Endodermal cell (in vitro differentiated cells): Measurements from ENCODE around the gene ZNF614. TPM values are rescaled to one million over a fixed set of nuclear protein-coding genes. Genes with fewer than 3 reads are reported as not detected.
"Not testable (repeated sequence)": the region's sequence is repeated elsewhere in the genome, so short reads cannot be mapped to it uniquely, and the experiment has no call there.

Source experiments
- DNase-seq: peaks from one replicate; pipeline ENCODE4 v3.0.0-alpha.2; 2017
- H3K27ac ChIP-seq: 2 replicates; pipeline ENCODE4 v1.5.1; 2013; ENCODE audit warnings: mild to moderate bottlenecking, low read depth, low read length, moderate library complexity
- H3K27me3 ChIP-seq: 2 replicates; pipeline ENCODE4 v1.6.1; 2013; ENCODE audit warnings: mild to moderate bottlenecking, low read length, moderate library complexity; ENCODE audit not compliant: insufficient read depth, control insufficient read depth, poor library complexity, severe bottlenecking
- H3K36me3 ChIP-seq: 2 replicates; pipeline ENCODE4 v1.7.0; 2013; ENCODE audit warnings: mild to moderate bottlenecking, low read length, moderate library complexity; ENCODE audit not compliant: control insufficient read depth, insufficient read depth
- H3K4me1 ChIP-seq: one replicate; pipeline ENCODE4 v1.7.0; 2013; ENCODE audit warnings: low read length; ENCODE audit not compliant: control insufficient read depth, insufficient read depth
- H3K4me3 ChIP-seq: 2 replicates; pipeline ENCODE4 v1.5.1; 2013; ENCODE audit warnings: mild to moderate bottlenecking, low read length, moderate library complexity
- H3K9ac ChIP-seq: 2 replicates; pipeline ENCODE4 v1.6.1; 2013; ENCODE audit warnings: mild to moderate bottlenecking, low read length, moderate library complexity; ENCODE audit not compliant: poor library complexity, severe bottlenecking; ENCODE audit errors: extremely low read depth
- H3K9me3 ChIP-seq: 2 replicates; pipeline ENCODE4 v1.6.1; 2013; ENCODE audit warnings: mild to moderate bottlenecking, low read length, moderate library complexity; ENCODE audit not compliant: control insufficient read depth
- H3K27ac Mint-ChIP-seq: 2 replicates; pipeline ENCODE4 v1.8.0; 2020; ENCODE audit warnings: mixed read lengths
- H3K27me3 Mint-ChIP-seq: 2 replicates; pipeline ENCODE4 v1.8.0; 2021; ENCODE audit warnings: mild to moderate bottlenecking, mixed read lengths; ENCODE audit not compliant: insufficient read depth
- H3K36me3 Mint-ChIP-seq: 2 replicates; pipeline ENCODE4 v1.8.0; 2020; ENCODE audit warnings: low read depth, mixed read lengths
- H3K4me1 Mint-ChIP-seq: 2 replicates; pipeline ENCODE4 v1.8.0; 2020; ENCODE audit warnings: mixed read lengths
- H3K4me3 Mint-ChIP-seq: 2 replicates; pipeline ENCODE4 v1.8.0; 2020; ENCODE audit warnings: mild to moderate bottlenecking, moderate library complexity, mixed read lengths
- H3K9me3 Mint-ChIP-seq: 2 replicates; pipeline ENCODE4 v1.8.0; 2020; ENCODE audit warnings: mild to moderate bottlenecking, mixed read lengths
- CTCF ChIP-seq: fragments of 200-600 bp; sonication (generic); conservative IDR thresholded peaks from 2 replicates; pipeline ENCODE4 v1.5.0; 2021; ENCODE audit warnings: antibody characterized with exemption, mild to moderate bottlenecking
- WGBS, 2 experiments: methylation state at CpG; one replicate each; pipeline versions ENCODE4 v1.1.5 to v1.1.7; 2013; ENCODE audit warnings: missing lambda C conversion rate in 2 of 2, mixed read lengths in 1 of 2; ENCODE audit not compliant: insufficient coverage in 1 of 2, insufficient read length in 1 of 2; 5-methylcytosine and 5-hydroxymethylcytosine counted together
- total RNA-seq, 2 donors: library from RNA; stranded (reverse); fragmentation: NEBNext Ultra II Directional in 1 of 2; extraction: Animal tissue kit (Norgen Biotek cat#: 25700) in 1 of 2; gene quantifications; 2 replicates in 1 of 2; 3 replicates in 1 of 2; pipeline ENCODE4 v1.2.1, GENCODE V29; 2021

The ZNF614 gene
- total RNA-seq, 2 donors from 2014 or later = 46.2 to 66.7 TPM

DNA sequence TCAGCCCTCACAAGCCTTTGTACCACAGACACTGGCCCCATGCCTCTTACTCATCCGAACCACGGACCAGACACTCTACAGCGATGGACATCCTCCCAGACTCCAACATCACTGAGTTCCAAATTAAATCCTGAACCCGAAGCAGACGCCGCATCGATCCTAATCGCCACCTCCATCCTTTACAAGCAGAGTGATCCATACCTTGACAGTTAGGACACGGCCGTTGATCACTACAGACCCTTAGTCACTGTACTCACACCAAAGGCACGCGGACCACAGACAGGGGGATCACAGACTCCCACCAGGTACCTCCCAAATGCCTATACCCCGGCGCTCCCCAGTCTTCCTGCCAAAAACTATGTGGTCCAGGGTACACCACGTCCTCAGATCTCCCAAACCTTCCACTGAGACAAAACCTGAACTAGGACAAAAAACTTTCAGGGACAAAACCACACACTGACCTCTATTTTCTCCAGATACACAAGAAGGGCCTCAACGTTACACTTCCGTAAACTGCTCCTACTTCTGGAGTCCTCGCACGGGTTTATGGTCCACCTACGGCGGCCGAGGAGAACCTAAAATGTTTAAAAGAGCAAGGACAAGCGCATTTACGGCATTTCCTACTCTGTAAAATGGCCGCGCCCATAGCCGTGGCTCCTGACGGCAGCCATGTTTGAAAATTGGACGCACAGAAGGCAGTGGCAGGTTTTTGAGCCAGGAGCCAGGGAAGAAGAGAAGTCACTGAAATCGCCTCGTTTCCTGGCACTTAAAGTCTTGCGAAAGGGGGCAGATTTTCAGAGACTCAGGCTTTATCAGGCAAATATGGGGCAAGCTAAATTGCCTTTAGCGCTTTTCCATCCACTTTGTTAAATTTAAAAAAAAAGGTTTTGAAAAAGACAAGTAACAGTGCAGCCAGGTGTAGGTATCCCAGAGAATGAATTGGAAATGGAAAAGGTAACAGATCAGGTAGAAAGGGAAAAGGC is 41.6 kb downstream of the ZNF614 start, which contains the start of gene ZNF350:
Gene ZNF350, minus strand, starts transcription at position 532 of the 983 bp plus-strand sequence. CDS start 12,480 bp downstream, outside the sequence.
- no peak for TF ChIP-seq CTCF
- peak; percentile 90 for DNase-seq
- Histone ChIP-seq H3K27me3 (no peaks in the 10 kb centered on the region), H3K36me3 (peaks cover 8% of the 10 kb centered on the region), H3K4me1 (no peaks in the 10 kb centered on the region), H3K4me3 (peak within 1 kb of the TSS; percentile 96), H3K9ac (peak within 1 kb of the TSS; percentile 72), H3K9me3 (peaks cover 82% of the 10 kb centered on the region), H3K27ac (no peak within 1 kb of the TSS)
- Mint-ChIP-seq H3K9me3 (peaks cover 76% of the 10 kb centered on the region), H3K27ac (peak within 1 kb of the TSS; percentile 93), H3K36me3 (peaks cover 47% of the 10 kb centered on the region), H3K4me3 (peak within 1 kb of the TSS; percentile 86), H3K27me3 (no peaks in the 10 kb centered on the region), H3K4me1 (no peaks in the 10 kb centered on the region)
- WGBS, 2 experiments = 13% methylated on average over 15 to 33 of the region's 33 CpGs

DNA sequence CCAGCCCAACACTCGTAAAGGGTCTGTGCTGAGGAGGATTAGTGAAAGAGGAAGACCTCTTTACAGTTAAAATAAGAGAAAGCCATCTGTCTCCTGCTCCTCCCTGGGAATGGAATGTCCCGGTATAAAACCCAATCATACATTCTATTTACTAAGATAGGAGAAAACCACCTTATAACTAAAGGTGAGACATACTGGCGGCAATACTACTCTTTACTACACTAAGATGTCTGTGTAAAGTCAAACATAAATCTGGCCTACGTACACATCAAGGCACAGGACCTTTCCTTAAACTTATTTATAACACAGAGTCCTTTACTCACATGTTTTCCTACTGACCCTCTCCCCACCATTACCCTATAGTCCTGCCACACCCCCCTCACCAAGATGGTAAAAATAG is 44.8 kb downstream of the ZNF614 start:
- Histone ChIP-seq H3K36me3 (peaks cover 13% of the 10 kb centered on the region), H3K9me3 (peaks cover 82% of the 10 kb centered on the region), H3K4me3 (no peak overlapping the region), H3K4me1 (no peaks in the 10 kb centered on the region), H3K9ac (no peak overlapping the region), H3K27me3 (no peaks in the 10 kb centered on the region), H3K27ac (no peak overlapping the region)
- H3K4me3 Mint-ChIP-seq = no peak overlapping the region
- DNase-seq = no peak
- WGBS, 2 experiments = 84 to 100% methylated on average over 1 to 3 of the region's 4 CpGs
- no peaks in the 10 kb centered on the region for H3K4me1 Mint-ChIP-seq
- TF ChIP-seq CTCF = no peak
- no peak overlapping the region for H3K27ac Mint-ChIP-seq
- peaks cover 69% of the 10 kb centered on the region for H3K9me3 Mint-ChIP-seq
- H3K36me3 Mint-ChIP-seq = peaks cover 67% of the 10 kb centered on the region
- H3K27me3 Mint-ChIP-seq = no peaks in the 10 kb centered on the region

DNA sequence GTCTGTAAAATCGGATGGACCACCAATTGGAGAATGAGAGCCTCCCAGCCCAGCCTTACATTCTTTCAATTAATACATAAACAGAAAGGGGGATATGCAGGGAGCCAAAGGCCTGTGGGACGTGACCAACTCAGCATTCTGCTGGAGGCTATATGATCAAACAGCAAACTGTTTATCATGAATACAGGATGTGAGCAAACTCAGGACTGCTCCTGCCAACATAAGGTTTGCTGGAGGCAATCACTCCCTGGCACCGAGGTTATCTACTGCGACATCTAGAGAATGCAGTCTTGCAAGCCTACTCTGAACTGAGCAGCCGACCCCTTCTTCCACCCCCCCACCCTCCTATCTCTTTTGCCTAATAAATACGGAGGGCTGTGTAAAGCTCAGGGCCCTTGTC is 47.3 kb downstream of the ZNF614 start:
- H3K27ac ChIP-seq, H3K27me3 ChIP-seq, DNase-seq, H3K27me3 Mint-ChIP-seq, H3K4me1 ChIP-seq, H3K27ac Mint-ChIP-seq, H3K4me3 Mint-ChIP-seq, H3K4me1 Mint-ChIP-seq, H3K9ac ChIP-seq, H3K4me3 ChIP-seq: not testable (repeated sequence)
- H3K36me3 Mint-ChIP-seq = peaks cover 82% of the 10 kb centered on the region
- peaks cover 92% of the 10 kb centered on the region for H3K9me3 ChIP-seq
- H3K9me3 Mint-ChIP-seq = peaks cover 71% of the 10 kb centered on the region
- H3K36me3 ChIP-seq = peaks cover 13% of the 10 kb centered on the region
- 94 to 98% methylated on average over 5 to 6 of the region's 6 CpGs for WGBS, 2 experiments
